Adrenal gland (tissue), 12 donors: ENCODE data around the gene WWOX. TPM values are rescaled to one million over a fixed set of nuclear protein-coding genes. Genes with fewer than 3 reads are reported as not detected.

ENCODE experiments used
- DNase-seq, 7 donors: peaks; one replicate each; pipeline ENCODE4 v3.0.0-alpha.2; 2019 to 2020
- H3K27ac ChIP-seq, 5 donors: fragments of 200-600 bp; sonication (generic) in 4 of 5; 1 replicate in 3 of 5; 2 replicates in 2 of 5; pipeline versions ENCODE4 v1.5.1 to v1.8.0; 2016 to 2020; ENCODE audit warnings: mild to moderate bottlenecking in 1 of 5
- H3K27me3 ChIP-seq: fragments of 200-600 bp; 2 replicates; pipeline ENCODE4 v1.8.0; 2021
- H3K36me3 ChIP-seq, 2 donors: fragments of 200-600 bp; replicated peaks in 1 of 2; 1 replicate in 1 of 2; 2 replicates in 1 of 2; pipeline versions ENCODE4 v1.5.1 to v1.8.0; 2018 to 2022
- H3K4me1 ChIP-seq, 2 donors: fragments of 200-600 bp; replicated peaks in 1 of 2; 1 replicate in 1 of 2; 2 replicates in 1 of 2; pipeline versions ENCODE4 v1.5.1 to v1.8.0; 2018 to 2021
- H3K4me3 ChIP-seq, 4 donors: fragments of 200-600 bp; sonication (generic) in 3 of 4; one replicate each; pipeline ENCODE4 v1.5.1; 2016 to 2018
- H3K9me3 ChIP-seq, 3 donors: fragments of 200-600 bp; sonication (generic) in 1 of 3; replicated peaks in 1 of 3; 1 replicate in 2 of 3; 2 replicates in 1 of 3; pipeline versions ENCODE4 v1.5.1 to v1.8.0; 2016 to 2021
- POLR2A ChIP-seq, 2 donors: fragments of 450-650 bp; IDR thresholded peaks; one replicate each; pipeline ENCODE4 v1.6.1; 2017; ENCODE audit warnings: antibody characterized with exemption in 2 of 2, mild to moderate bottlenecking in 2 of 2, moderate library complexity in 1 of 2
- WGBS, 4 donors: extraction: QIAGEN DNeasy Blood & Tissue Kit in 2 of 4; methylation state at CpG; one replicate each; pipeline versions ENCODE4 v1.1.5 to v1.1.7; 2013 to 2017; 5-methylcytosine and 5-hydroxymethylcytosine counted together
- intact Hi-C, 2 donors: fragments of 100-400 bp; cut with DNase I; formaldehyde crosslinking; loops; one replicate each; pipeline versions ENCODE4 v1.14.1 to v1.15.0; 2022 to 2023
- polyA plus RNA-seq, 3 donors: library from polyadenylated mRNA; stranded (reverse); fragments of 200-250 nt in 2 of 3; fragments of 350-450 nt in 1 of 3; fragmentation: Illumina TruSeq in 1 of 3; extraction: RNeasy Lipid Tissue Mini Kit (QIAGEN cat#74804) in 1 of 3; gene quantifications; one replicate each; pipeline ENCODE4 v1.2.3, GENCODE V29; 2013 to 2014
- total RNA-seq, 9 donors: library from RNA; depleted of rRNA in 4 of 9; stranded (reverse); fragments of >200 nt in 4 of 9; fragments of 120-200 nt in 1 of 9; fragmentation: NEBNext Ultra II Directional in 1 of 9; extraction: Animal tissue kit (Norgen Biotek cat#: 25700) in 1 of 9; gene quantifications; one replicate each; pipeline versions ENCODE4 v1.1.0 to v1.2.4, GENCODE V29; 2013 to 2023
- TF ChIP-seq, protein P1 (sequence below), 6 experiments: fragments of 450-650 bp in 4 of 6; fragments of 200-600 bp in 2 of 6; sonication (generic) in 1 of 6; IDR thresholded peaks; 1 replicate in 5 of 6; 2 replicates in 1 of 6; pipeline versions ENCODE4 v1.5.1 to v1.8.0; 2016 to 2021; ENCODE audit warnings: antibody characterized with exemption in 6 of 6, mild to moderate bottlenecking in 2 of 6, moderate library complexity in 1 of 6
- donor health status: healthy with polysubstance abuse.
- donor health status: Bipolar disorder and iron deficiency.
- donor health status: DM: yes; HTN: yes; CAD: no.
- donor health status: DM: no; HTN: no; CAD: no.
- donor health status: DM: no; HTN: no; CAD: no.
- donor health status: DM: yes; HTN: yes; CAD: no.

Gene WWOX
- total and polyA plus RNA-seq, 12 donors: 11.8 to 74.6 (median 20.5) TPM

DNA sequence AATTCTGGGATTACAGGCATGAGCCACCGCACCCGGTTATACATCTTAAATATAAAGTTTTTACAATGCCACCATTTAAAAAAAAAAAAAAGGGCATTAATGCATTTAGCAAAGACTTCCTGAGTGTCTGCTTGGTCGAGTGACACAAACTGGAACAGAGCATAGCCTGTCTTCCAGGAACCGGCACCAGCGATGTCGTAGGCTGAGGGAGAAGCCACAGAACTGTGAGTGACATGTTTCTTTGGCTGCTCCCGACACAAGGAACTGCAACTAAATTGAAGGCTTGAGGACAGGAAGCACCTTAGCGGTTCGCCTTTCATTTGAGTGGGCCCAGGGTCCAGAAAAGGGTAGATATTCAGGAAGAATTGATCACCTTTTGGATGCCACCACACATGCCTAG, 783.3 kb downstream of the WWOX start:
- no peaks in the 10 kb centered on the region for H3K4me1 ChIP-seq
- TF ChIP-seq, protein P1, sequence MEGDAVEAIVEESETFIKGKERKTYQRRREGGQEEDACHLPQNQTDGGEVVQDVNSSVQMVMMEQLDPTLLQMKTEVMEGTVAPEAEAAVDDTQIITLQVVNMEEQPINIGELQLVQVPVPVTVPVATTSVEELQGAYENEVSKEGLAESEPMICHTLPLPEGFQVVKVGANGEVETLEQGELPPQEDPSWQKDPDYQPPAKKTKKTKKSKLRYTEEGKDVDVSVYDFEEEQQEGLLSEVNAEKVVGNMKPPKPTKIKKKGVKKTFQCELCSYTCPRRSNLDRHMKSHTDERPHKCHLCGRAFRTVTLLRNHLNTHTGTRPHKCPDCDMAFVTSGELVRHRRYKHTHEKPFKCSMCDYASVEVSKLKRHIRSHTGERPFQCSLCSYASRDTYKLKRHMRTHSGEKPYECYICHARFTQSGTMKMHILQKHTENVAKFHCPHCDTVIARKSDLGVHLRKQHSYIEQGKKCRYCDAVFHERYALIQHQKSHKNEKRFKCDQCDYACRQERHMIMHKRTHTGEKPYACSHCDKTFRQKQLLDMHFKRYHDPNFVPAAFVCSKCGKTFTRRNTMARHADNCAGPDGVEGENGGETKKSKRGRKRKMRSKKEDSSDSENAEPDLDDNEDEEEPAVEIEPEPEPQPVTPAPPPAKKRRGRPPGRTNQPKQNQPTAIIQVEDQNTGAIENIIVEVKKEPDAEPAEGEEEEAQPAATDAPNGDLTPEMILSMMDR (IDR thresholded peaks at IDR 0.05): no peak
- no peak for TF ChIP-seq POLR2A (IDR thresholded peaks at IDR 0.05)
- H3K36me3 ChIP-seq: no peaks in the 10 kb centered on the region
- H3K4me3 ChIP-seq: no peak overlapping the region
- WGBS, 4 donors: 74 to 81% (median 76%) methylated on average over 8 to 9 of the region's 9 CpGs
- intact Hi-C loops: no loop called here
- H3K27ac ChIP-seq: no peak overlapping the region
- no peaks in the 10 kb centered on the region for H3K9me3 ChIP-seq
- no peak for DNase-seq
- H3K27me3 ChIP-seq: no peaks in the 10 kb centered on the region

DNA sequence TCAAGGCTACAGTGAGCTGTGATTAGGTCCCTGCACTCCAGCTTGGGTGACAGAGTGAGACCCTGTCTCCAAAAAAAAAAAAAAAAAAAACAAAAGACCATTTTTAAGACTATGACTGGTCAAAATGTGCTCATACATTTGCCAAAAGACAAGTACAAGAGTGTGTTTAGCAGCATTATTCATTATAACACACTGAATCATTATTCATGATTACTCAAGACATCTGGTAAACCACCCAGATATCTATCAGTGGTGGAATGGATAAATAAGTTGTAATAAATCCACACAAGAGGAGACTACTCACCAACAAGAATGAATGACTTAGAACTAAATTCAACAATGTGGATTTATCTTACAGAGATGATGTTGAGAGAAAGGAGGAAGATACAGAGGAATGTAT, 784.8 kb downstream of the WWOX start:
- Histone ChIP-seq H3K9me3 (no peaks in the 10 kb centered on the region), H3K36me3 (no peaks in the 10 kb centered on the region), H3K27me3 (no peaks in the 10 kb centered on the region), H3K4me3 (no peak overlapping the region), H3K27ac (no peak overlapping the region), H3K4me1 (no peaks in the 10 kb centered on the region)
- no peak for TF ChIP-seq POLR2A (IDR thresholded peaks at IDR 0.05)
- TF ChIP-seq, protein P1 (IDR thresholded peaks at IDR 0.05): no peak
- intact Hi-C loops: no loop called here
- no peak for DNase-seq

DNA sequence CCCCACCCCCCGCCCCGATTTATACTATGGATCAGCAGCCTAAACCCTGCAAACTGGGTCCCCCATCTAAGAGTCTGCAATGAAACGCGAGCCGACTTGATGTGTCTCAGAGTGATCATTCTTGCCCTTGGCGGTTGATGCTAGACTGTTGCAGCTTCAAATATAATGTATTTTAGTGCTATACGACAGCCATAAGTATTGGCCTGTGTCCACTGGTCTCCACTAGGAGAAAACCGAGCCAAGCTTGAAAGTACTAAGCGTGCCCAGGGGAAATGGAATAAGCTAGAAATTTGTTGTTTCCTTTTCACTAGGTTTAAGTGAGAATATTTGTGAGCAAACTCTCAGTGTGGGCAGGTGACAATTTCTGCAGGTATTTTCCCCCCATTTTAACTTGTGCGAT, 789.9 kb downstream of the WWOX start:
- Histone ChIP-seq H3K4me1 (no peaks in the 10 kb centered on the region), H3K9me3 (no peaks in the 10 kb centered on the region), H3K4me3 (no peak overlapping the region), H3K36me3 (no peaks in the 10 kb centered on the region), H3K27ac (no peak overlapping the region), H3K27me3 (no peaks in the 10 kb centered on the region)
- TF ChIP-seq, protein P1 (IDR thresholded peaks at IDR 0.05): no peak
- no peak for TF ChIP-seq POLR2A (IDR thresholded peaks at IDR 0.05)
- intact Hi-C loops: no loop called here
- 88 to 95% (median 93%) methylated on average over 10 of the region's 10 CpGs for WGBS, 4 donors
- no peak for DNase-seq

DNA sequence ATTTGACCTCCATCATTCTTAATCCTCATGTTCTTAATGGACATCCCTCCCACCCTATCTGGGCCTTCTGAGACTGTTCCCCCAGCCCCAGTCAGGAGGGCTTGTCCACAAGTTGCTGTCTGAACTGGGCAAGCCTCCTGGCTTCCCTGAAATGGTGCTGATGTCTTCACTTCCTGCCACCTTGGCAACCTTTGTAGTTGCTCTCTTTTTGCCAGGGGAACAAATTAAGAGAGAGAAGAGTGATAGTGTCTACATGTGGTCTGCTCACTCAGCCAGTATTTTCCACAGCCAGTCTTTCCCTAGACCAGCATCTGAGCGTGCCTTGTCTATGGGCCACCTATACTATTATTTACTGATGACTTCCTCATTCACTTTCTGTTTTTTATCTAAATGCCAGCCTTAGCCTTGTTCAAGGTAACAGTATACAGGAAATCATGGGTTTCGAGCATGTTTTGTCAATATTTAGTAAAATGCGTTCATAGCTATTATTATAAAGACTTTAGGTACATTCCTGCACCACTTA, 791.0 kb downstream of the WWOX start:
- Histone ChIP-seq H3K9me3 (no peaks in the 10 kb centered on the region), H3K27ac (no peak overlapping the region), H3K27me3 (no peaks in the 10 kb centered on the region), H3K36me3 (no peaks in the 10 kb centered on the region), H3K4me1 (no peaks in the 10 kb centered on the region), H3K4me3 (no peak overlapping the region)
- TF ChIP-seq, protein P1 (IDR thresholded peaks at IDR 0.05): no peak
- TF ChIP-seq POLR2A (IDR thresholded peaks at IDR 0.05): no peak
- 89 to 96% (median 91%) methylated on average over 3 of the region's 3 CpGs for WGBS, 4 donors
- no peak for DNase-seq
- intact Hi-C loops: no loop called here
